Measurements from ENCODE around the gene CTTN. TPM values are rescaled to one million over a fixed set of nuclear protein-coding genes. Genes with fewer than 3 reads are reported as not detected.
A peak's percentile ranks its signal among the peaks of the same experiment; 100 is the strongest.

Gene CTTN
- total and polyA plus RNA-seq, 2 of the 13 experiments (the other 11 are each of a cell fraction or from before 2014, with no cell fraction given): 84.4 to 114 TPM

DNA sequence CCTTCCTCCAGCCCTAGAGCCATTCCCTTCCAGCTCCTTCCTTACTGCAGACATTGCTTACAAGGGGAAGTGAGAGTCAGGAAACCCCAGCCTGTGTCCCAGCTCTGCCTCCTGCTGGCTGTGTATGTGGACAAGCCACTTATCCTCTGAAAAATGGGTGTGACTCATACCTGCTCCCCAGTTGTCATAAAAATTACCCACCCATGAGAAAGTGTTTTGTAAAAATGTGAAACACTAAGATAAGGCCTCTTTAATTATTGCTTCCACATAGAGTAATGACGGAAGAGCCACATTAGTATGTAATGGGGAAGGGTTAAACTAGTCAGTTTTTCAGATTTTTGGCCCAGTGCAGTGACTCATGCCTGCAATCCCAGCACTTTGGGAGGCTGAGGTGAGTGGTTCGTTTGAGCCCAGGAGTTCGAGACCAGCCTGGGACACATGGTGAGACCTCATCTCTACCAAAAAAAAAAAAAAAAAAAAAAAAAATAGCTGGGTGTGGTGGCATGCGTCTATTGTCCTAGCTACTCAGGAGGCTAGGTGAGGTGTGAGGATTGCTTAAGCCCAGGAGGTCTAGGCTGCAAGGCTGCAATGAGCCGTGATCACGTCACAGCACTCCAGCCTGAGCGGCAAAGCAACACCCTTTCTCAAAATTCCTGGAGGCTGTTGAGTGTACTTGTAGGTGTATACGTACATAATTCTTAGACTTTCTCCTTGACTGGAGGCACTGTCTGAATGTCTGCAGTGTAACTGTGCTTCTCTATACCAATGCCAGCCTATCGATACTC, 84.9 kb downstream of the CTTN start:
- Histone ChIP-seq H3K9ac (ENCODE audit: insufficient read depth, low read depth, low read length) (no peak overlapping the region), H4K20me1 (ENCODE audit: insufficient read depth, low read length) (no peaks in the 10 kb centered on the region), H3K9me3 (ENCODE audit: low read length) (no peaks in the 10 kb centered on the region), H3K4me3 (replicated peaks in 1 of 3; ENCODE audit: insufficient read depth in 1 of 3, low read depth in 2 of 3, low read length in 3 of 3) (no peak overlapping the region), H3K4me2 (ENCODE audit: low read depth, low read length) (no peak overlapping the region), H3K27me3 (ENCODE audit: control insufficient read depth in 1 of 2, insufficient read depth in 2 of 2, low read length in 2 of 2) (no peaks in the 10 kb centered on the region), H3K27ac (ENCODE audit: extremely low read length, insufficient read depth, low read length) (no peak overlapping the region), H3K79me2 (ENCODE audit: insufficient read depth, low read length) (no peaks in the 10 kb centered on the region), H2AFZ (ENCODE audit: low read length) (no peak overlapping the region), H3K4me1 (ENCODE audit: insufficient read depth, low read length) (no peaks in the 10 kb centered on the region), H3K36me3 (replicated peaks in 1 of 2; ENCODE audit: control insufficient read depth in 1 of 2, insufficient read depth in 2 of 2, low read length in 2 of 2) (peaks cover 26 to 58% of the 10 kb centered on the region in 2 experiments; a peak in 4 of 5 replicates)
- CTCF ChIA-PET (ENCODE audit: low intra/inter-chr PET ratio, low total read pairs): no interaction called here
- intact Hi-C loops (cut with micrococcal nuclease; ENCODE audit: unreplicated experiment): no loop called here
- in situ Hi-C loops (cut with HindIII; ENCODE audit: extremely low pct_ligation_motif_present, low pct_unique_long_range_greater_than_20kb): no loop called here
- POLR2A ChIA-PET: no interaction called here
- BruUV-seq (replicated peaks): no TSS peak
- ATAC-seq: no peak
- WGBS (ENCODE audit: low lambda C conversion rate): 95% methylated on average over 9 of the region's 9 CpGs
- TF ChIP-seq, protein P1, sequence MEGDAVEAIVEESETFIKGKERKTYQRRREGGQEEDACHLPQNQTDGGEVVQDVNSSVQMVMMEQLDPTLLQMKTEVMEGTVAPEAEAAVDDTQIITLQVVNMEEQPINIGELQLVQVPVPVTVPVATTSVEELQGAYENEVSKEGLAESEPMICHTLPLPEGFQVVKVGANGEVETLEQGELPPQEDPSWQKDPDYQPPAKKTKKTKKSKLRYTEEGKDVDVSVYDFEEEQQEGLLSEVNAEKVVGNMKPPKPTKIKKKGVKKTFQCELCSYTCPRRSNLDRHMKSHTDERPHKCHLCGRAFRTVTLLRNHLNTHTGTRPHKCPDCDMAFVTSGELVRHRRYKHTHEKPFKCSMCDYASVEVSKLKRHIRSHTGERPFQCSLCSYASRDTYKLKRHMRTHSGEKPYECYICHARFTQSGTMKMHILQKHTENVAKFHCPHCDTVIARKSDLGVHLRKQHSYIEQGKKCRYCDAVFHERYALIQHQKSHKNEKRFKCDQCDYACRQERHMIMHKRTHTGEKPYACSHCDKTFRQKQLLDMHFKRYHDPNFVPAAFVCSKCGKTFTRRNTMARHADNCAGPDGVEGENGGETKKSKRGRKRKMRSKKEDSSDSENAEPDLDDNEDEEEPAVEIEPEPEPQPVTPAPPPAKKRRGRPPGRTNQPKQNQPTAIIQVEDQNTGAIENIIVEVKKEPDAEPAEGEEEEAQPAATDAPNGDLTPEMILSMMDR (CRISPR knock-in tag; IDR thresholded peaks at IDR 0.05): peak; percentile 28
- TF ChIP-seq MAX (IDR thresholded peaks at IDR 0.05): no peak
- no peak for TF ChIP-seq ZNF788 (CRISPR knock-in tag; IDR thresholded peaks at IDR 0.05; ENCODE audit: borderline replicate concordance)
- no peak for FAIRE-seq
- no peak for DNase-seq (ENCODE audit: low spot score)

GRCh38 chr11:70483917-70484316, 85.6 kb downstream of the CTTN start:
- H2AFZ ChIP-seq (ENCODE audit: low read length): no peak overlapping the region
- ChIA-PET CTCF (ENCODE audit: low intra/inter-chr PET ratio, low total read pairs) (no interaction called here), POLR2A (no interaction called here)
- H3K27me3 ChIP-seq (ENCODE audit: control insufficient read depth in 1 of 2, insufficient read depth in 2 of 2, low read length in 2 of 2): no peaks in the 10 kb centered on the region
- no peak overlapping the region for H3K9ac ChIP-seq (ENCODE audit: insufficient read depth, low read depth, low read length)
- H3K9me3 ChIP-seq (ENCODE audit: low read length): no peaks in the 10 kb centered on the region
- ATAC-seq (no peak), DNase-seq (ENCODE audit: low spot score) (no peak), FAIRE-seq (no peak)
- H4K20me1 ChIP-seq (ENCODE audit: insufficient read depth, low read length): no peaks in the 10 kb centered on the region
- in situ Hi-C loops (cut with HindIII; ENCODE audit: extremely low pct_ligation_motif_present, low pct_unique_long_range_greater_than_20kb): no loop called here
- no peak for TF ChIP-seq FOXP1 (IDR thresholded peaks at IDR 0.05)
- TF ChIP-seq FOXP1 (CRISPR knock-in tag; IDR thresholded peaks at IDR 0.05): no peak
- no peak for TF ChIP-seq ZBTB42 (CRISPR knock-in tag; IDR thresholded peaks at IDR 0.05)
- no peak overlapping the region for H3K4me2 ChIP-seq (ENCODE audit: low read depth, low read length)
- BruUV-seq (replicated peaks): no TSS peak
- intact Hi-C loops (cut with micrococcal nuclease; ENCODE audit: unreplicated experiment): no loop called here
- no peaks in the 10 kb centered on the region for H3K4me1 ChIP-seq (ENCODE audit: insufficient read depth, low read length)
- no peaks in the 10 kb centered on the region for H3K79me2 ChIP-seq (ENCODE audit: insufficient read depth, low read length)
- no peak overlapping the region for H3K4me3 ChIP-seq (replicated peaks in 1 of 3; ENCODE audit: insufficient read depth in 1 of 3, low read depth in 2 of 3, low read length in 3 of 3)
- no peak overlapping the region for H3K27ac ChIP-seq (ENCODE audit: extremely low read length, insufficient read depth, low read length)
- H3K36me3 ChIP-seq (replicated peaks in 1 of 2; ENCODE audit: control insufficient read depth in 1 of 2, insufficient read depth in 2 of 2, low read length in 2 of 2): peaks cover 27 to 60% of the 10 kb centered on the region in 2 experiments; a peak in 4 of 5 replicates
- 100% methylated on average over 1 of the region's 2 CpGs for WGBS (ENCODE audit: low lambda C conversion rate)

Data from HepG2 (cell line).